HCT116 (cell line): ENCODE measurements around the gene ADAM15. TPM values are rescaled to one million over a fixed set of nuclear protein-coding genes. Genes with fewer than 3 reads are reported as not detected.

ENCODE experiments used
- ATAC-seq: fragments of 200-7000 bp; cut with Tn5 transposase; 2 replicates; pipeline ENCODE4 v1.9.1; 2020; ENCODE audit warnings: mild to moderate bottlenecking, moderate library complexity
- BruUV-seq: library from RNA; stranded (reverse); fragments of 400-500 nt; replicated peaks from 2 replicates; lab custom pipeline; 2021; lab: Mats Ljungman, UMichigan
- CTCF ChIA-PET: fragments of 300-600 bp; sonication (Branson Sonifier 250); formaldehyde crosslinking; loops from one replicate; lab custom pipeline; 2021; ENCODE audit warnings: antibody characterized with exemption; lab: Charles Lee
- POLR2A ChIA-PET: fragments of 300-600, 350-600 bp; sonication (Branson Sonifier 250); formaldehyde crosslinking; loops from one replicate; lab custom pipeline; 2021; ENCODE audit warnings: antibody characterized with exemption; lab: Charles Lee
- RAD21 ChIA-PET, 2 experiments: fragments of 300-600 bp; sonication (Branson Sonifier 250); formaldehyde crosslinking; loops; one replicate each; lab custom pipeline; 2023; ENCODE audit warnings: low total read pairs in 2 of 2; ENCODE audit not compliant: uncharacterized antibody in 2 of 2, unreplicated experiment in 2 of 2, low non-redundant PET in 1 of 2; lab: Charles Lee
- DNase-seq: peaks from one replicate; pipeline ENCODE4 v3.0.0-alpha.2; 2010; ENCODE audit warnings: low read depth, low spot score
- H2AFZ ChIP-seq: fragments of 200-600 bp; shearing (Covaris generic), sonication (generic); 2 replicates; pipeline ENCODE4 v1.6.1; 2017; ENCODE audit warnings: low read depth, mixed run types, mixed read lengths, antibody characterized with exemption, low read length; ENCODE audit not compliant: poor library complexity, severe bottlenecking
- H3K27ac ChIP-seq: 2 replicates; pipeline ENCODE4 v1.5.1; 2012; ENCODE audit warnings: low read depth, low read length
- H3K27me3 ChIP-seq: fragments of 200-600 bp; sonication (generic); 2 replicates; pipeline ENCODE4 v1.6.1; 2016; ENCODE audit warnings: mixed run types, low read length, mixed read lengths; ENCODE audit not compliant: insufficient read depth
- H3K36me3 ChIP-seq, 2 experiments: fragments of 200-500 bp in 1 of 2; fragments of 200-600 bp in 1 of 2; sonication (Bioruptor generic) in 1 of 2; sonication (generic) in 1 of 2; 2 replicates each; pipeline versions ENCODE4 v1.5.1 to v1.6.1; 2014 to 2016; ENCODE audit warnings: low read length in 2 of 2, inconsistent platforms in 1 of 2, mixed read lengths in 1 of 2, mixed run types in 1 of 2; ENCODE audit not compliant: insufficient read depth in 2 of 2, control insufficient read depth in 1 of 2
- H3K4me1 ChIP-seq, 2 experiments: fragments of 200-600 bp in 1 of 2; sonication (generic) in 1 of 2; 2 replicates each; pipeline versions ENCODE4 v1.5.1 to v1.6.1; 2012 to 2017; ENCODE audit warnings: low read length in 2 of 2, inconsistent platforms in 1 of 2, mild to moderate bottlenecking in 1 of 2, mixed read lengths in 1 of 2, mixed run types in 1 of 2, moderate library complexity in 1 of 2; ENCODE audit not compliant: insufficient read depth in 2 of 2, control insufficient read depth in 1 of 2
- H3K4me2 ChIP-seq: fragments of 200-600 bp; sonication (generic); 2 replicates; pipeline ENCODE4 v1.6.1; 2017; ENCODE audit warnings: mixed run types, low read length, mixed read lengths
- H3K4me3 ChIP-seq, 2 experiments: fragments of 200-600 bp in 1 of 2; sonication (generic) in 1 of 2; replicated peaks in 1 of 2; 2 replicates each; pipeline ENCODE4 v1.5.1; 2011 to 2016; ENCODE audit warnings: low read length in 2 of 2, control low read depth in 1 of 2, low read depth in 1 of 2, mild to moderate bottlenecking in 1 of 2, mixed read lengths in 1 of 2, mixed run types in 1 of 2
- H3K79me2 ChIP-seq: fragments of 200-600 bp; sonication (generic); 2 replicates; pipeline ENCODE4 v1.6.1; 2017; ENCODE audit warnings: mild to moderate bottlenecking, mixed run types, low read length, moderate library complexity, mixed read lengths; ENCODE audit not compliant: insufficient read depth
- H3K9ac ChIP-seq: fragments of 200-600 bp; sonication (generic); 2 replicates; pipeline ENCODE4 v1.6.1; 2016; ENCODE audit warnings: low read length, mixed read lengths
- H3K9me2 ChIP-seq: fragments of 200-600 bp; sonication (generic), shearing (Covaris generic); 2 replicates; pipeline ENCODE4 v1.6.1; 2017; ENCODE audit warnings: mixed run types, mild to moderate bottlenecking, moderate library complexity; ENCODE audit not compliant: insufficient read depth
- H3K9me3 ChIP-seq, 2 experiments: fragments of 200-500 bp in 1 of 2; fragments of 200-600 bp in 1 of 2; sonication (Bioruptor generic) in 1 of 2; sonication (generic) in 1 of 2; 2 replicates each; pipeline ENCODE4 v1.6.1; 2014 to 2017; ENCODE audit warnings: low read length in 2 of 2, mixed read lengths in 2 of 2, inconsistent platforms in 1 of 2, low read depth in 1 of 2, mild to moderate bottlenecking in 1 of 2, mixed run types in 1 of 2, moderate library complexity in 1 of 2; ENCODE audit not compliant: control insufficient read depth in 1 of 2, insufficient read depth in 1 of 2
- H4K20me1 ChIP-seq: fragments of 200-600 bp; sonication (generic), shearing (Covaris generic); 2 replicates; pipeline ENCODE4 v1.6.1; 2017; ENCODE audit warnings: mixed run types, mild to moderate bottlenecking, moderate library complexity; ENCODE audit not compliant: insufficient read depth
- CBX3 ChIP-seq: IDR thresholded peaks from 2 replicates; pipeline ENCODE4 v1.6.1; 2012; ENCODE audit warnings: low read depth
- EZH2 ChIP-seq: fragments of 200-600 bp; sonication (generic); IDR thresholded peaks from 2 replicates; pipeline ENCODE4 v1.6.1; 2017; ENCODE audit warnings: antibody characterized with exemption, mixed run types
- EZH2phosphoT487 ChIP-seq: fragments of 200-600 bp; IDR thresholded peaks from 2 replicates; pipeline ENCODE4 v1.6.1; 2018; ENCODE audit warnings: antibody characterized with exemption, borderline replicate concordance
- POLR2A ChIP-seq: IDR thresholded peaks from 2 replicates; pipeline ENCODE4 v1.7.0; 2011; ENCODE audit warnings: borderline replicate concordance; ENCODE audit not compliant: insufficient read depth, insufficient read length; ENCODE audit errors: extremely low read depth
- SRF ChIP-seq: IDR thresholded peaks from 2 replicates; pipeline ENCODE4 v1.6.1; 2012; ENCODE audit warnings: low read depth
- YY1 ChIP-seq: IDR thresholded peaks from 2 replicates; pipeline ENCODE4 v1.6.1; 2011; ENCODE audit warnings: low read length, low read depth, moderate library complexity, mild to moderate bottlenecking; ENCODE audit not compliant: insufficient replicate concordance; ENCODE audit errors: extremely low read depth
- intact Hi-C: fragments of 100-400 bp; cut with micrococcal nuclease; formaldehyde crosslinking; loops from 2 replicates; pipeline ENCODE4 v1.10.0; 2022
- total RNA-seq: library from RNA; stranded (reverse); gene quantifications from one replicate; pipeline ENCODE4 v1.2.1, GENCODE V29; 2021; ENCODE audit not compliant: unreplicated experiment
- TF ChIP-seq, protein P1 (sequence below): IDR thresholded peaks from 2 replicates; pipeline ENCODE4 v1.6.1; 2012; ENCODE audit warnings: low read depth

ADAM15 gene
- total RNA-seq, 1 experiment from 2014 or later, result 149 TPM

DNA sequence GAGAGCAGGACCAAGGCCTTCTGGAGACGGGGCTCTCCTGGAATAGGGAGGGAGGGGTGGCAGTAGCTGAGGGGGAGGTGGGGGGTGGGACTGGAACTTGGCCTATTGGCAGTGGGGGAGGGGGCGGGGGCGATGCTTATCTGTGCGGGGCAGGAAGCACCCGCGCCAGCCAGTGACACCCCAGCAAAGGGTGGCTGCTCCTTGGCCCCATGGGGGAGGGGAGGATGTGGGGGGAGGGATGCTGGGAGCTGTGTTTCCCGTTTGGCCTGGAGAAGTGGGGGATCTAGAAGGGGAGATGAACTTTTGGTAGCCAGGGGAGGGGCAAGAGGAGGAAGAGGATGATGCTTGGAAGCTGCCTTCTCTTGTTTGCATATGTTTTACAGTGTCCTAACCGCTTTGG, 37.5 kb upstream of the ADAM15 start:
- peaks cover 12 to 27% of the 10 kb centered on the region in 2 experiments; a peak in 3 of 4 replicates for H3K36me3 ChIP-seq
- intact Hi-C loops, result no loop called here
- CTCF ChIA-PET, result no interaction called here
- no peak overlapping the region for H3K4me2 ChIP-seq
- no peak for DNase-seq
- no peak overlapping the region for H3K27ac ChIP-seq
- H3K9ac ChIP-seq, result no peak overlapping the region
- no peak overlapping the region for H2AFZ ChIP-seq
- no peaks in the 10 kb centered on the region for H3K27me3 ChIP-seq
- RAD21 ChIA-PET, result no interaction called here
- H3K79me2 ChIP-seq, result peaks cover 42% of the 10 kb centered on the region; the same call in 1 of the 2 replicates
- POLR2A ChIA-PET, result no interaction called here
- no peaks in the 10 kb centered on the region for H4K20me1 ChIP-seq
- H3K4me1 ChIP-seq, result peaks cover 24 to 61% of the 10 kb centered on the region in 2 experiments
- no peaks in the 10 kb centered on the region for H3K9me2 ChIP-seq
- no peak overlapping the region for H3K4me3 ChIP-seq
- TF ChIP-seq EZH2 (no peak), YY1 (no peak), POLR2A (no peak), SRF (no peak), CBX3 (no peak), EZH2phosphoT487 (no peak)
- TF ChIP-seq, protein P1, sequence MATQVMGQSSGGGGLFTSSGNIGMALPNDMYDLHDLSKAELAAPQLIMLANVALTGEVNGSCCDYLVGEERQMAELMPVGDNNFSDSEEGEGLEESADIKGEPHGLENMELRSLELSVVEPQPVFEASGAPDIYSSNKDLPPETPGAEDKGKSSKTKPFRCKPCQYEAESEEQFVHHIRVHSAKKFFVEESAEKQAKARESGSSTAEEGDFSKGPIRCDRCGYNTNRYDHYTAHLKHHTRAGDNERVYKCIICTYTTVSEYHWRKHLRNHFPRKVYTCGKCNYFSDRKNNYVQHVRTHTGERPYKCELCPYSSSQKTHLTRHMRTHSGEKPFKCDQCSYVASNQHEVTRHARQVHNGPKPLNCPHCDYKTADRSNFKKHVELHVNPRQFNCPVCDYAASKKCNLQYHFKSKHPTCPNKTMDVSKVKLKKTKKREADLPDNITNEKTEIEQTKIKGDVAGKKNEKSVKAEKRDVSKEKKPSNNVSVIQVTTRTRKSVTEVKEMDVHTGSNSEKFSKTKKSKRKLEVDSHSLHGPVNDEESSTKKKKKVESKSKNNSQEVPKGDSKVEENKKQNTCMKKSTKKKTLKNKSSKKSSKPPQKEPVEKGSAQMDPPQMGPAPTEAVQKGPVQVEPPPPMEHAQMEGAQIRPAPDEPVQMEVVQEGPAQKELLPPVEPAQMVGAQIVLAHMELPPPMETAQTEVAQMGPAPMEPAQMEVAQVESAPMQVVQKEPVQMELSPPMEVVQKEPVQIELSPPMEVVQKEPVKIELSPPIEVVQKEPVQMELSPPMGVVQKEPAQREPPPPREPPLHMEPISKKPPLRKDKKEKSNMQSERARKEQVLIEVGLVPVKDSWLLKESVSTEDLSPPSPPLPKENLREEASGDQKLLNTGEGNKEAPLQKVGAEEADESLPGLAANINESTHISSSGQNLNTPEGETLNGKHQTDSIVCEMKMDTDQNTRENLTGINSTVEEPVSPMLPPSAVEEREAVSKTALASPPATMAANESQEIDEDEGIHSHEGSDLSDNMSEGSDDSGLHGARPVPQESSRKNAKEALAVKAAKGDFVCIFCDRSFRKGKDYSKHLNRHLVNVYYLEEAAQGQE, result no peak
- TF ChIP-seq, all 23 proteins: peak for 0
- ATAC-seq, result no peak
- BruUV-seq, result no TSS peak
- H3K9me3 ChIP-seq, result no peaks in the 10 kb centered on the region
